CD4-positive, alpha-beta T cell treated with Interferon gamma for 1 hour (primary cell): ENCODE measurements around the gene PDP2.
"Not testable (repeated sequence)": the region's sequence is repeated elsewhere in the genome, so short reads cannot be mapped to it uniquely, and the experiment has no call there.

Experiments
- DNase-seq: peaks from one replicate; pipeline ENCODE4 v3.0.0-alpha.2; 2020

The PDP2 gene

DNA sequence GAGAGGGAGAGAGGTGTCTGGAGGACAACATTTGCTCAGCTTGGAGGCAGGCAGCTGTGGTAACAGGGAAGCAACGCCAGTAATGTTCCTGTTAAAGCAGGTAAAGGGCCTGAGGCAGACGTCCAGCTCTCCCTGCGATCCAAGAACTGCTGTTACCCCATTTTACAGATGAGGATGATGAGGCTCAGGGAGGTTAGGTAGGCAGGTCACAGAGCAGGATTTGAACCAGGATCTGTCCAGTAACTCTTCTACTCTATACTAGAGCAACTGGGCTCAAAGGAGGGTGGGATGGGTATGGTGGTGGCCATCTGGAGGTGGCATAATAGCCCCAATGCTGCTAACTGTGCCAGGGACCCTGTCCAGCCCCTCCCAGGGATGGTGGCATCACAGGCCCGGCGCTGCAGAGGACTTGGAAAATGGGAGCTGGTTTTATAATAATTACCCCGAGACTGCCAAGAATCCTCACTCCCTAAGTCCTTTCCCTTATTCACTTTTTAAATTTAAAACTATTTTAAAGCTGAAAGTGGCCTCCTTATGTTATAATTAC is 24.1 kb upstream of the PDP2 start:
- DNase-seq = no peak

DNA sequence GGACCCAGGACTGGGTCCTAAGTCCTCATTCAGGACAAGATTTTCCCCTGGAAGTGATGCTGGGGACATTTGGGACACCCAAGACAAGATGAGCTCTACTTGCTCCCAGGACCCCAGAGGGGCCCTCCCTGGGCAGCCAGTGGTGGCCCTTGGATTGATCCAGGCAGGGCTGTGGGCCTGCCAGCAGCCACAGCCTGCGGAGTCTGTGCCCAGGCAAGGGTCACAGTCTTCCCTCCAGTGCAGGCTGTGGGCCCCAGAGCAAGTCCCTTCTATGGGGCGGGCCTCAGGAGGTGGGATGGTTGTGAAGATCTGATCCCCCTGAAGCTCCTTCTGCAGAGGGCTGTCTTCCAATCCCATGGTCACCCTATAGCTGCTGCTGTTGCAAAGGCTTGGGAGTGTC is 23.5 kb upstream of the PDP2 start:
- no peak for DNase-seq

DNA sequence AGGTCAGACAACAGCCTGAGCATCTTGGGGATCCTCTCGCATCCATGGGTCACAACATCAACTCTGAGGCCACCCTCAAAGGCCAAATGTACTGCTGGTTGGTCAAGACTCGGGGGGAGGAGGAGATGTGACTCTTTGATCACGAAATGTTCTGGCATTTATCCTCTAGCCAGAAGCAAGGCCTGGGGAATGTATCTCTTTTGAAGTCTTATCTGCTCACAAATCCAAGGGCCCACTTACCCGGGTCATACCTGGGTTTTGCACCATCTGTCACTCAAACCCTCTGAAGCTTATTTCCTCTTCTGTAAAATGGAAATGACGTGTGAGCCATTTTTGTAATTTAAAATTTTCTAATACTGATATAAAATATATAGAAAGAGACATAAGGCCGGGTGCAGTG is 22.9 kb upstream of the PDP2 start:
- no peak for DNase-seq

DNA sequence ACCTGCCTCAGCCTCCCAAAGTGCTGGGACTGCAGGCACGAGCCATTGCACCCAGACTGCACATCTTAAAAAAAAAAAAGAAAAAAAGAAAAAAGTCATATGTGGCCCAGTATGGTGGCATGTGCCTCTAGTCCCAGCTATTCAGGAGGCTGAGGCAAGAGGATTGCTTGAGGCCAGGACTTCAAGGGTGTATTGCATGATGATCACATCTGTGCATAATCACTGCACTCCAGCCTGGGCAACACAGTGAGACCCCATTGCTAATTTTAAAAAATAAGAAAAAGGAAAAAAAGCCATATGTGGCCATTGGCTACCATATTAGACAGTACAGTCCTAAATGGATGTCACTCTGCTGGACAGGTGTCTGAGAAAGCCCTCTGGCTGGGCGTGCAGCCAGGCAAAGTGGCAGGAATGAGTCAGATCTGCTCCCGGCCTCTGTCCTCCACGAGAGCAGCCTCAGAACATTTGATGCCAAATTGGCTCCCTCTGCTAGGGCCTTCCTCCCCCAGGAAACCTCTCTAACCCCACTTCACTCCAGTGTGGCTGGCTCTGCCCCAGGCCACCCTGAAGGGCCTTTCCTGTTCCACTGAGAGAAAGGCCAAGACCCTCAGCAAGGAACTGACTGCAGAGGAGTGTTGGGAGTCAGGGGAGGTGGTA is 21.4 kb upstream of the PDP2 start:
- no peak for DNase-seq

DNA sequence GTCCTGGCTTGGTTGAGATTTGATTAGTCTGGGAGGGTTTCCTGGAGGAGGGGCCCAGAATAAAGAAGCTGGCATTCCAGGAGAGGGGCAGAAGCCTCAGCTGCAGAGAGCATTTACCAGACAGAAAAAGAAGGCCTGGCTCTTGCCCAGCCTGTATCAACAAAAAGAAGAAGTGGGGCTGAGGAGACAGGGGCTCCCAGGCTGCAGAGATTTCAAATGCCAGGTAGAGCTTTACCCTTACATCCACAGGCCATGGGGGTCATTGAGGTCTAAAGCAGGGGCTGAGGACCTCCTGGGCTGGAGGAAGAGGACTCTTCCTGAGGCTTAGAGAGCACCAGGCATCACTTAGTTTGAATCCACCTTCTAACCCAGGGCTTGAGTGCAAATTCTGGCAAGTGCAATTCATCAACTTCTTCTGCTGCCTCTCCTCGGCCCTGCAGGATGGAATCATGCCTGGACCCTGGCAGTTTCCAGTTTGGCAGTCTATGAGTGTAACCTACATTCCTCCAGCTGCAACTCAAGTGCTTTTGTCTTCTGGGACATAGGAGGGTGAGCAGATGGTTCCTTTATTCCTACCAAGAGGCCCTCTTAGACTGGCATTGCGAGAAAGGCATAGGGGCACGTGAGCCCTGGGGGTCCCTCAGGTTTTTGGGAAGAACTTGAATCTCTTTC is 20.8 kb upstream of the PDP2 start:
- no peak for DNase-seq

DNA sequence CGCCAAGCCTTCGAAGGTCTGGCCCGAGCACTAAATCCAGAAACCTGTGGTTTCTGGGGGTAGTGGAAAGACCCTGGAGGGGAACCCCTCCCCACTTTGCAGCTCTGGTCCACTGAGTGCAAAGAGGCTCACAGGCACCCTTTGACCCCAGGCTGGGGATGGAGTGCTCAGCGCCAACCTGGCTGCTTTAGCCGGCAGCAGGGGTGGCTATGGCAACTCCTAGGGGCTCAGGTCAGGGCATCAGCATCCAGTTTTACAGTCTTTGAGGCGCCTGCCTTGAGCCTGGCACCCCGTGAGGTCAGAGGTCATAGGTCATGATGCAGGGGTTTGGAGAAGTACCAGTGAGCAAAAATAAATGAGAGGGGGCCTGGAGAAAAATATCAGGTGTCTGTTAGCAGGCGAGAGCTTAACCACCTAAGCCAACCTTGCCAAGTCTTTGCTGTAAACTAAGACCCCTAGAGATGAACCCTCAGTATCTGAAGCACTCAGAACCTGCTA is 18.2 kb upstream of the PDP2 start:
- DNase-seq = no peak

DNA sequence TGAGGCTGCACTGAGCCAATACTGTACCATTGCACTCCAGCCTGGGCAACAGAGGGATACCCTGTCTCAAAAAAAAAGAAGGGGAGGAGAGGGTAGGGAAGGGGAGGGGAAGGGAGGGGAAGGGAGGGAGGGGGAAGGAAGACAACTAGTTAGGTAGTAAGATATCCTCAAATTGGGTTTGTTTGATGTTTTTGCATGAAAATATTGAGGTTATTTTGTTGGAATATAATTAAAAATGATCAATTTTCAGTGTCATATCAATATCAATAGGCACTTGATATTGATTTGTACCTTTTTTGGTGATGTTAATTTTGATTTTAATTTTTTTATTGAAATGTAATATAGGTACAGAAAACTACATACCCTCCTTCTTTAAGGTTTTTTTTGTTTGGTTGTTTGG is 16.6 kb upstream of the PDP2 start:
- DNase-seq = no peak

DNA sequence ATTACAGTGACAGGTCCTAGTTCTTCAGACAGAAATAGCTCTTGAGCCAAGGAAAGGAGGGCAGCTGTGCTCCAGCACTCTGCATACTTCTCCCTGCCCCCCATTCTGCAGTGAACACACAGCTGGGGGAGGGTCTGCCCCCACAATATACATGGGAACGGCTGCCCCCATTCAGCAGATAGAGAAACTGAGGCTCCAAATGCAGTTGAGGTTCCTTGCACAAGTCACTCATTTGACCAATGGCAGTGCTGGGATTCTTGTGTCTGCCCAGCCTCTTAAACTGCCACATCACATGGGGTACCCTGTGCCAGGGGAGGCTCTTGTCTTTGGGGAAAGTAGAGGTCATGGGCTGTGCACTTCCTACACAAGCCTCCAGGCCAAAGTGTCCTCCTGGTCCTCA is 10.9 kb upstream of the PDP2 start:
- no peak for DNase-seq

DNA sequence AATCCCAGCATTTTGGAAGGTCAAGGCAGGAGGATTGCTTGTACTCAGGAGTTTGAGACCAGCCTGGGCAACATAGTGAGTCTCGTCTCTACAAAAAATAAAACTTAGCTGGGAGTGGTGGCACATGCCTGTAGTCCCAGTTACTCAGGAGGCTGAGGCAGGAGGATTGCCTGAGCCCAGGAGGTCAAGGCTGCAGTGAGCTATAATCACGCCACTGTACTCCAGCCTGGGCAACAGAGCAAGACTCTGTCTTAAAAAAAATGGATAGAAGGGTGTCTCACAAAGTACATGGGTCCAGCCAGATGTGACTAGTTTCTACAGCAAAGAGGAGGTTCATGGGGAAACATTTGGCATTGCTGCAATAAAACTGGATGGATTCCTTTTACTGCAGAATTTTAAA is 9.0 kb upstream of the PDP2 start:
- DNase-seq = not testable (repeated sequence)

DNA sequence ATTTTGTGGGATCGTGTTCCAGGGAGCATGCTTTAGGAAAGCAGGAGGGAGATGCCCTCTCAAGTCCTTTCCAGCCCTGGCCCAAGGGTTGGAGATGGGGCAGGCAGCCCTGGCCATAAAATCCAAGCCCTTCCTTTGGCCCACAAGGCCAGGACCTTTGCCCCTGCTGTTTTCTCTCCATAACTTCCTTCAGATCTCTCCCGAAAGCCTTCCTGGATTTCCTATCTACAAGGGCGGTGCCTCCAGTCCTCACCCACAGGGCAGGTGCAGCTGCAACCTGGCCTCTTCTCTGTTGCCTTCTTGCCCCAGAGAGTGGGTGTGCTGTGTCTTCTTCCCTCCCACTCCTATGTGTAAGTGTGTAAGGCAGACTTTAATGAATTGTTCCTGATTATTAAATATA is 8.5 kb upstream of the PDP2 start:
- no peak for DNase-seq

DNA sequence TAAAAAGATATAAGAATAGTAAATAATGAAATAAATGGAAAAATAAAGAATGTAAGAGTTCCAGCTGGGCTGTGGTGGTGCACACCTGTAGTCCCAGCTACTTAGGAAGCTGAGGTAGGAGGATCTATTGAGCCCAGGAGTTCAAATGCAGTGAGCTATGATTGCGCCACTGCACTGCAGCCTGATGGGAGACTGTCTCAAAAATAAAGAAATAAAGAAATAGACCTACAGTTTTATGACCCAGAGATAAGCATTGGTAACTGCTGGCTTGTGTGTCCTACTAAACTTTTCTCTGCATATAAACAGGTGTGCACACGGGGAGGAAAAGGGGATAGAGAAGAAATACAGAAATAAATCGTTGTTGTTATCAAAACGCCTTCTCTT is 7.8 kb upstream of the PDP2 start:
- no peak for DNase-seq

DNA sequence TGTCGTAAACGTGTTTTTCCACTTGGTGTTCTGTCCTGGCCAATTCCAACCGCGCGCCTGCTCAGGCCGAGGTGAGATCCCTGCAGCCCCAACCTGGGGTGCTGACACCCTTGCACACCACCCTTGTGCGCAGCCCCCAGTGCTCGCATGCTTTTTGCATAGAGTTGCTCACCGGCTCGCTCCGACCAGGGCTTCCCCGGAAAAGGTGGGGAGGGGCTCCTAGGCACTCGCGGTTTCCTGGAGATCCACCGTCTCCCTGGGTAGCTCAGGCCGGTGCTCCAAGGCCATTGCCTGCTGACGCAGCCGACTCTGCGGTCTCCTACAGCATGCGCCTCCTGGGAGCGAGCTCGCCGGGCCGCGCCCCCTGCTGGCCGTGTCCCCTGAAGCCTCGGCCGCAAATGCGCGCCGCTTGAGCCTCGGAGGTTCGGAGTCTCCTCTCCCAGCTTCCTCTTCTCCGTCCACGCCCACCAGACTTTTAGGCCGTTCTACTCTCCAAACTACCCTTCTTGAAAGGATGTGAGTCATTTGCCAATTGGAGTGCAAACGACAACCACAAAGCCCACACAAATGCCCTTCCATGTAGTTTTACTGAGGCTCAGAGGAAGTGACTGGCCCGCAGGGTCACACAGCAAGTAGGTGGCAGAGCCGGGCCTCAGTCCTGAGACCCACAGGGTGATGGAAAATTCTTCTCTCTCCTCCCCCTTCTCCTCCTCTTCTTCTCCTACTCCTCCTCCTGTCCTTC is 7.2 kb upstream of the PDP2 start:
- peak; percentile 90 for DNase-seq

DNA sequence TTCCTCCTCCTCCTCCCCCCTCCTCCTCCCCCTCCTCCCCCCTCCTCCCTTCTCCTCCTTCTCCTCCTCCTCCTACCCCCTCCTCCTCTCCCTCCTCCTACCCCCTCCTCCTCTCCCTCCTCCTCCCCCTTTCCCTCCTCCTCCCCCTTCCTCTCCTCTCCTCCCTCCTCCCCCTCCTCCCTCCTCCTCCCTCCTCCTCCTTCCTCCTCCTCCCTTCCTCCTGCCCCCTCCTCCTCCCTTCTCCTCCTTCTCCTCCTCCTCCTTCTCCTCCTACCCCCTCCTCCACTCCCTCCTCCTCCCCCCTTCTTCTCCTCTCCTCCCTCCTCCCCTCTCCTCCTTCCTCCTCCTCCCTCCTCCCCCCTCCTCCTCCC is 6.6 kb upstream of the PDP2 start:
- no peak for DNase-seq

DNA sequence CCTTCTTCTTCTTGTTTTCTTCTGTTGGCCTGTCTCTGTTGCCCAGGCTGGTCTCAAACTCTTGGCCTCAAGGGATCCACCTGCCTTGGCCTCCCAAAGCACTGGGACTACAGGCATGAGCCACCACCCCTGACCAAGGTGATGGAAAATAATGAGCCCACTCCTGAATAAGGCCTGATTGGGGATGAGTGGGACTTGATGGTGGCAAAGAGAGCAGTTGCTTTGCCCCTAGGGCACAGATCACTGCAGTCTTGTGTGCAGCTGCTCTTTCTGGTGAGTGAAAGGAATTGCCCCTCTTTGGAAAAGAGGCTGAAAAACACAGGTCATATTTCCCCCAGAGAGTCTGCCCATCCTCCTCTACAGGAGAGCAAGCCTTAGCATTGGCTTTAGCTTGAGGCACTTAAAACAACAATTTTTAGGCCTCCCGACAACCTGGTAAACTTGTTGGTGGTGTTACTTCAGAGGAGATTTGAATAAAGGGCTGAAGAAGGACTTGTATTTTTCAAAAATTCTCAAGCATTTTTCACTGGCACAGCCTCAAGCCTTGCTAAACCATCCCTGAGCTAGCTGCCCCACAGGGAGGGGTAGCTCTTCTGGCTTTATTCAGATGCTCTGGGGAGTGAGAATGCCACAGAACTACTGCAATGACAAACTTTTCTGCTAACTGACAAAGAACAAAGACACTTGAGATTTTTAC is 6.1 kb upstream of the PDP2 start:
- DNase-seq = no peak

DNA sequence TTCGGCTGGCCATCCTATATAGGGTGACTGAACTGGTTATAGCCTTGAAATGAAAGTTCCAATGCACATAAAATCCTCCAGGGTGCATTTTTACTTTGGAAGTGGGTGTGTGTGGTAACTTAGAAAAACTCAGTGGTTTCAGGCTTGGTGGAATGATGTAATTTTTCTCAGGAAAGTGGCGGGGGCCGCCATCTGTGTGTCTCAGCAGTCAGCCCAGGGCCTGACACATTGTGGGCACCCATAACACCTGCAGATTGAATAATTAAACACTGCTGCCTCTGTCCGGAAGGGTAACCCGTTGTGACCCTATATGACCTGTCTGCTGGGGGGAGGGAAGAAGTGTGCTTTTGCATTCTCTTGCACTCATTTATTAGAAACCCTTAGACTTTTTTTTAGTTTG is 2.2 kb upstream of the PDP2 start:
- no peak for DNase-seq

DNA sequence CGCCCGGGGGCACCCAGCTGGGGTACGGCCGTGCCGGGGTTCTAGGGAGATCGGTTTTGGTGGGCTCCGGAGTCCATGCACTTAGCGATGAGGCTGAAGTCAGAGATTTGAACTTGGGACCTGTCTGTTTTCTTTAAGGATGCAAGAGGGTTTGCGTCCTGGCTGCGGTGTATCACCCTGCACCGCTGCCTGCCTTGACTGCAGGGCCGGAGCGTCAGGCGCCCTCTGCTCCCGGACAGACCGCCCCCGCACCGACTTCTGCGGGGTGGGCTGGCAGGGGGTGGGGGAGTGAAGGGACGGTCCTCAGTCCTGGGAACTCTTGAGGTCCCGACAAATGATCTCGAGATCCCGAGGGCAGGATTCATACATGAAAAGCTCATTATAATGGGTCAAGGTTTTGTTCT is 701 bp downstream of the PDP2 start:
- DNase-seq = no peak

DNA sequence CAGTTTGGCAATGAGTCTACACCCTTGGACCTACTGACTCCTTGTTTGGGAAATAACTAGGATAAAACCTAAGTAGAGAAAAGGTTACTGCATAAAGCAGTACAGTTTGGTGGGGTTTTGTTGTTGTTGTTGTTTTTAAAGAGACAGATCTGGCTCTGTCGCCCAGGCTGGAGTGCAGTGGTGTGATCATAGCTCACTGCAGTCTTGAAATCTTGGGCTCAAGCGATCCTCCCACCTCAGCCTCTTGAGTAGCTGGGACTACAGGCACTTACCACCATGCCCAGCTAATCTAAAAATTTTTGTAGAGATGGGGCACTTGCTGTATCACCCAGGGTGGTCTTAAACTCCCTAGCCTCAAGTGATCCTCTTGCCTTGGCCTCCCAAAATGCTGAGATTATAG is 1.2 kb downstream of the PDP2 start:
- DNase-seq = no peak

DNA sequence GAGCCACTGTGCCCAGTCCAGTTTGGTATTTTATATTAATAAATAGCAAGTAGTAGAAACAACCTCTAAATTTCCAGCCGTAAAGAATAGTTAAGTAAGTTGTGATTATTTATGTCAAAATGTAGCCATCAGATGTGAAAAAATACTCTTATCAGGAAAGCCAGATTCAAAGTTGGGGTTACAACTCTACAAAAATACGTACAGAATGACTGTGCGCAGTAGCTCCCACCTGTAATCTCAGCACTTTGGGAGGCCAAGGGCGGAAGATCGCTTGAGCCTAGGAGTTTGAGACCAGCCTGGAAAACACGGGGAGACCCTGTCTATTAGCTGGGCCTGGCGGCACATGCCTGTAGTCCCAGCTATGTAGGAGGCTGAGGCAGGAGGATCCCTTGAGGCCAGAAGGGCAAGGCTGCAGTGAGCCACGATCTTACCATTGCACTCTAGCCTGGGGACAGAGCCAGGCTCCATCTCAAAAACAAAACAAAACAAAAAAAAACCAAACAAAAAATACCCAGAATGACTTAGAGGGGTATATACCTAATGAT is 1.7 kb downstream of the PDP2 start:
- no peak for DNase-seq

DNA sequence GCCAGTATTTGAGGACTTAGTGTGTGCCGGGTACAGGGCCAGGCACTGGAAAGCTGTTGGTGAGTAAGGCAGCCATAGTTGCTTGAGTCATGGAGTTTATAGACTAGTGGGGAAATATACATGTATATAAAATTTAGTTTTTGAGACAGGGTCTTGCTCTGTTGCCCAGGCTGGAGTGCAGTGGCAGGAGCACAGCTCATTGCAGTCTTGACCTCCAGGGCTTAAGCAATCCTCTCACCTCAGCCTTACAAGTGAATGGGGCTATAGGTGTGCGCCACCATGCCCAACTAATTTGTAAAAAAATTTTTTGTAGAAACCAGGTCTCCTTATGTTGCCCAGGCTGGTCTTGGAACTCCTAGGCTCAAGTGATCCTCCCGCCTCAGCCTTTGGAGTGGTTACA is 2.4 kb downstream of the PDP2 start:
- no peak for DNase-seq

DNA sequence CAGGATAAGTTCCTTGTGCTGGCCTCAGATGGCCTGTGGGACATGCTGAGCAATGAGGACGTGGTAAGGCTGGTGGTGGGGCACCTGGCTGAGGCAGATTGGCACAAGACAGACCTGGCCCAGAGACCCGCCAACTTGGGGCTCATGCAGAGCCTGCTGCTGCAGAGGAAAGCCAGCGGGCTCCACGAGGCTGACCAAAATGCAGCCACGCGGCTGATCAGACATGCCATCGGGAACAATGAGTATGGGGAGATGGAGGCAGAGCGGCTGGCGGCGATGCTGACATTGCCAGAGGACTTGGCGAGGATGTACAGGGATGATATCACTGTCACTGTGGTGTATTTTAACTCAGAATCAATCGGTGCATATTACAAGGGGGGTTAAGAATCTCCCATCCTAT is 5.2 kb downstream of the PDP2 start:
- no peak for DNase-seq

DNA sequence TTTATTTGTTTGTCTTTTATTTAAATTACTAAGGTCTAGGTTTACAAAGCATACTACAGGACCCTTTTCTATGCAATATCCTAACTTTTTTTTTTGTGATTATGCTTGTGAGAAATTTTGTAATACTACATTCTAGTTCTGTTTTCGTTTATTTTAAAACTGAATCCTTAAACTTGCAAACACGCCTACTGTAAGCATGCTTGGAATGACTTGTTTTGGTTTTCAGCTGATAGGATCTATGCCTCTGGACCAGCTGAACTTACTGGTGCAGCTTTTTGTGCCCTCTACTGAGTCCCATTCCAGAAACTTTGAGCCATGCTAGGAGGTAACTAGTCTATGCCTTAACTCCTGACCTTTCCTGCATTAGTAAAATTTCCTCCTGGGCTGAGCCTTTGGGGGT is 6.0 kb downstream of the PDP2 start:
- DNase-seq = no peak

DNA sequence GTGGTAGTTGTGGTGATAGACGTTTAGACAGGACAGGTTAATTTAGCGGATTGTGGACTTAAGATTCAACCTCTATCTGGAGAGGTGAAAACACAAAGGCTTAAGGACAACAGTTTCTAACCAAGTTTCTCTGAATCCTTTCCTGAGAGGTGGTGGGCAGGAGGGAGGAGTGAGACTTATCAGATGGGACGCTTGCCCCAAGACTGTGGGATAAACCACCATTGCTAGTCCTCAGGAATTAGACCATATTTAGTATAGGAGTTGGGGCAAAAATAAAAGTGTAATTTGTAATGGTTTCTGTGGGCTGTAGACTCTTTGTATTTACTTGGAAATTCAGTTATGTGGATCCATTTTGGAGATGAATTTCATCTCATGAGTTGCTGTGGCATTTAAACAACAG is 6.6 kb downstream of the PDP2 start:
- no peak for DNase-seq
